ENCODE data around the gene ZFAND2B.
A peak's percentile ranks its signal among the peaks of the same experiment; 100 is the strongest.
"Not testable (repeated sequence)": the region's sequence is repeated elsewhere in the genome, so short reads cannot be mapped to it uniquely, and the experiment has no call there.

Gene ZFAND2B

DNA sequence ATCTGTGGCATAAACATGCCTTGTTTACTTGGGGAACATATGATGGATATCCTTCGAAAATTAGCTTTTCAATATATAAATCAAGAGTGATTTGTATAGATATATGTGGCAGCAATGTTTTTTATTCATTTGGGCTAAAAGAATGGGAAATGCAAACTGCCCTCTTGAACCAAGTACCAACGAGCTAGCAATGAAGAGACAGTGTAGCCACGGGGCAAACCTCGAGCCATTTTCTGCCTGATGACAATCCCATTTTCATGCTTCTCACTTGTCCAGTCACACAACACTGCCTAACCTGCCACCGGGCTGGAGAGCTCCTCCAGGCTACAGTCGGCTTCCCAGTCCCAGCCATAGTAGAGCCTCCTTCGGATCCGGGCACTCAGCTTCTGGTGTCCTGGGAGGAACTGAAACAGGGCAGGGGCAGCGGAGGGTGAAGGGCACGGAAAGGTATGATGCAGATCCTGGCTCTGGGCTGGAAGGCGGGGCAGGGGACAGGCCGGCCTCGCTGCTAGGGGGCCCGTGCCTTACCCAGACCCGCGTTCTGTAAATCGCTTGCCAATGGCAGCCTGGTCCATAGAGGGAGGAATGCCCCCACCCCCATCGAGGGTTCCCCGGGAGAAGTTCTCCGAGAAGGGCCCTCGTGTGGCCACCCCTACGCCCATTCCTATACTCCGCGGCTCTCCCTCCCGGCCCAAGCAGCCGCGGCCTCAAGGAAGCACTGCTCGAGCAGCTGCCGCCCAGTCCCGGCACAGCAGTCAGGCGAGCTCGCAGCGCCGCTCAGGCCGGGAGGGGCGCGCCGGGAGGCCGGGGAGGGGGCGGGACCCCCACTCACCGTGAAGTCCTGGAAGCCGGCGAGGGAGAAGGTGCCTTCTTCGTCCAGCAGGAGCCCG lies 30.4 kb upstream of the ZFAND2B start:
- DNase-seq (ENCODE audit: low spot score) = peak; percentile 78

DNA sequence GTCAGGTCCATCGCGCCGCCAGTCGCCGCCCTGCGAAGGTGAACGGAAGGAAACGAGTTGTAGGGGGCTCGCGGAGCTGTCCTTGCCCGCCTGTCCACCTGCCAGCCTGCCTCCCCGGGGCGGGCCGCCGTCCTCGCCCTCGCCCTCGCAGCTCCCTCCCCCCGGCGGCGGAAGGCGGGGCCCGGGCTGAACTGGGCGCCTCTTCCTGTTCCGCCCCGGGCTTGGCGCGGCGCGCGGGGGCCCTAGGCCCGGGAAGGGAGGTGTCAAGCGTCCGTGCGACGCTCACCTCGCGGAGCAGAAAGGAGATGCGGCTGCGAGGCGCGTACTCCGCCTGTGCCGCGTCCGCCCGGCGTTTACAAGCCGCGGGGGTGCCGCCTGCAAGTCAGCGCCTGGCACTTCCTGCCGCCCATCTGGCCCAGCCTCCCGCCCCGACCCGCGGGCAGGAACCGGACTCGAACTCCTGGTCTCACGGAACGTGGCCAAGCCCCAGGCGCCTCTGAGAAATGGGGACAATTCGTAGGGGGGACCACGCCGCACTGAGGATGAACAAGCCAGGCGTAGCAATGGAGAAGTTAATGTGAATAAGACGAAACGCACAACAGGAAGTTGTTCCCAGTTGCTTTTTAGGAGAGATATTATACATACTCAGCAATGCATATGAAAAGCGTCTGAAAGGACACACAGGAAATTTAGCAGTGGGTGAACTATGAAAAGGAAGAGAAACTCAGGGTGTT lies 29.6 kb upstream of the ZFAND2B start, which contains the start of gene CNPPD1:
TSS of gene CNPPD1 (minus strand) at position 108 of the 734 bp plus-strand sequence. CDS start at position 11, 97 bp downstream.
- peak; percentile 95 for DNase-seq (ENCODE audit: low spot score)

DNA sequence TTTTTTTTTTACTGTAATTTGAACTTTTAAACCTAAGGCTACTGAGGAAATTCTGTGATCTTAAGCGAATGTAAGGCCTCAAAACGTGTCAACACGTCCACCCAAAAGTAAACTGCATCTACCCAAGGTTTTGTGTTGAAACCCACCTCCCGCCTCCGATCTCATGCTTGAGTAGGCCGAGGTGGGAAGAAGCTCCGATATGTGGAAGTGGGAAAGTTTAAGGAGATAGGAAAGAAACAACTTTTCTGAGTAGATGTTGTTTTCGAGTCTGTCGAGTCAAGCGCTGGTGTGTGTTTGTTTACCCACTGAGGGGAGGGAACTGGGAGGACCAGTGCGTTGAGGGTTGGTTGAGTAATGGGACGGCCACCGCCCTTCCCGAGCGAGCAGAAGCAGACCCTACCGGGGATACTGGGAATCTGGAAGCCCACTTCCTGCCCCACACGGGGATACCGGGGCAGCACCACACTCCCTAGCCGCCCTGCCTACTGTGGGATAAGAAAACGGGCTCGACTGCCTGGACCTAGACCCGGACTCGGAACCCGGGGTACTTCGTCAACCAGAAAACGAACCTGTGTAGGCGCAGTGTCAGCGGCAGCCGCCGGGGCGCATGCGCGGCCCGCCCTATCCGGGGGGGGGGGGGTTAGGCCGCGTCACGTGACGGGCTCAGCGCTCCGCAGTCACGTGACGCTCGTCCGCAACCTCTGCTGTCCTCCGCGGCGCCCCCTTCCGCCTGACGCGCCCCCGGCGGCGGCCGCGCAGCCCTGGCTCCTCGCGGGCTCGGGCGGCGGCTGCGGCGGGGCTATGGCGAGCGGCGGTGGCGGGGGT lies 28.8 kb upstream of the ZFAND2B start, which contains the start of gene RETREG2:
TSS of gene RETREG2 (plus strand) at position 724 of the 825 bp plus-strand sequence. CDS start at position 802, 78 bp downstream.
- DNase-seq (ENCODE audit: low spot score) = peak; percentile 97

DNA sequence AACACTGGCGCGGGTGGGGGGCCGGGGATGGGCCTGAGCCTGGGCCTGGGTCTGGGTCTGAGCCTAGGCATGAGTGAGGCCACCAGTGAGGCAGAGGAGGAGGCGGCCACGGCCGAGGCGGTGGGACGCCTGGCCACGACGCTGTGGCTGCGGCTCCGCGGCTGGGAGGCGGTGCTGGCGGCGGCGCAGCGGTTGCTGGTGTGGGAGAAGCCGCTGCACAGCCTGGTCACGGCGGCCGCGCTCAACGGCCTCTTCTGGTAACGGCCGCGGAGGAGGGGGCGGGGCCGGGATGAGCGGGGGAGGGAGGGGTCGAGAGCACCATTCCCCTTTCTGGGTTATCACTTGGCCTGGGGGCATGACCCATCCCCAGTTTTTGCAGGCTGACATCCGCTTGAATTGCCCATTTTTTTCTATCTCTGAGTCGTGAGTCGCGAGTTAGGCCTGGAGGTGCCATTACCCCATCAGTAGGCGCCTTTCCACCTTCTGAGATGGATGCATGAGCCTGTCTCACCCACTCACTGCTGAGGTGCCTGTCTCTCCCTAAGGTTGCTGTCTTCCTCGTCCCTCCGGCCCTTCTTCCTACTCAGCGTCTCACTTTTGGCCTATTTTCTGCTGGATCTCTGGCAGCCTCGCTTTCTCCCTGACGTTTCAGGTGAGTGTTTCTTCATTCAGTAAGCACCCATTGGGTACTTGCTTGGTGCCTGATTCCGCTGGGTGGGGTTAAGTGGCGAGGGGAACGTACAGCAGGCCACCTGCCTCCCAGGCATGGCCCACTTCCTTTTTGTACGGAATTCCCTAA lies 28.0 kb upstream of the ZFAND2B start:
- DNase-seq (ENCODE audit: low spot score) = peak; percentile 75

DNA sequence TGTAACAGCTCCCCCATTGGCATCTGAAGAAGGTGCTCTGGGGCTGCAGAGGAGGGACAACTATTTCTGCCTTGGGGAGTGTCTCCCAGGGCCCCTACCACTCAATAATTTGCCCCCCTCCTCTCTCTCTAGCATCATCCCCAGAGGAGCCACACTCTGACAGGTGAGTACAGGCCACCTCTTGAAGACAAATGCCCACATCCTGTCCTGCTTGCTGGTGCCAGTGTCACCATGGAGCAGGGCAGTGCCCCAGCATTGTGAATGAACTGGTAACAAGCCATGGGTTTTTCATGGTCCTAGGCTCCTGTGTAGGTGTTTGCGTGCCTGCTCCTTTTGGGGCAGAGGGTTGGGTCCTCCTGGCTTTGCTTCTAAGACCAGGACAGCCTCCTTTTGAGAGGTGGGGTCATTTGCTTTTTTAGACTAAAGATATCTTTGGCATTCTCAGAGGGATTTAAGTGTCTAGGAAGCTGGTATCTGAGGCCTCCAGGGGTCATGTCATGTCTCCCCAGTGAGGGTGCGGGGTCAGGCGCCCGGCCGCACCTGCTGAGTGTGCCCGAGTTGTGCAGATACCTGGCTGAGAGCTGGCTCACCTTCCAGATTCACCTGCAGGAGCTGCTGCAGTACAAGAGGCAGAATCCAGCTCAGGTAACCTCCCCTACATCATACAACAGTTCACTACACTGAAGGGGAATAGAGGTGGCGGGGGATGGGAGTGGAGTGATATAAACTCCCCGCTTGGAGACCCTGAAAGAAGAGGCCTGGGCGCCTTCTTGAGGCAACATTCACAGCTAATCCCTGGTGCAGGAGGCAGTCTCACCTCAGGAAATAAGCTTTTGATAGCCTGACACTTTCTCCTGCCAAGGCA lies 26.7 kb upstream of the ZFAND2B start:
- no peak for DNase-seq (ENCODE audit: low spot score)

DNA sequence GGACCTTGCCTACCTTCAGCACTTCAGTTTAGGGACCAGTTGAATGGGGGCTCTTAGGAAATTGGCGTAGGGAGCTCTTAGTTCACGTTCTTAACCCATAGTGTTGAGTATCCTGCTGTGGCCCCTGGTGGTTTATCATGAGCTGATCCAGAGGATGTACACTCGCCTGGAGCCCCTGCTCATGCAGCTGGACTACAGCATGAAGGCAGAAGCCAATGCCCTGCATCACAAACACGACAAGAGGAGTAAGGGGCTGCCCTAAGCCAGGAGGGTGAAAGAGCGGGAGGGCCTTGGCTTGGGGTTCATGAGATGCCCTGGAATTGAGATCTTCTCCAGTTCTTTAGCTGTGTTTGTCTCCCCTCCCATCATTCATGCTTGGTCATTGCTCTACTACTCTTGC lies 25.6 kb upstream of the ZFAND2B start:
- peak; percentile 6 for DNase-seq (ENCODE audit: low spot score)

DNA sequence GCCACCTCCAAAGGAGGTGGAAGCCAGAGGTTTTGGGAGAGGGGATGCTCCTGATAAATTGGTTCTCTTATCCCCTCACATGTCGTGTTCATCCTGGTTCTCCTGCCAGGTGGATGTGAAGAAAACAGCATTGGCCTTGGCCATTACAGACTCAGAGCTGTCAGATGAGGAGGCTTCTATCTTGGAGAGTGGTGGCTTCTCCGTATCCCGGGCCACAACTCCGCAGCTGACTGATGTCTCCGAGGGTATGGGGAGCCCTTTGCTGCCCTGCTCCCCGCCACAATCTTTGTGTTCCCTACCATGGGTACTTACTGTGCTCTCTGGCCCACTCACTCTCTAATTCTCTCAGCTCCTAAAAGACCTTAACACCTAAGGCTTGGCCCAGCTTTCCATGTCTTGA lies 25.1 kb upstream of the ZFAND2B start:
- no peak for DNase-seq (ENCODE audit: low spot score)

DNA sequence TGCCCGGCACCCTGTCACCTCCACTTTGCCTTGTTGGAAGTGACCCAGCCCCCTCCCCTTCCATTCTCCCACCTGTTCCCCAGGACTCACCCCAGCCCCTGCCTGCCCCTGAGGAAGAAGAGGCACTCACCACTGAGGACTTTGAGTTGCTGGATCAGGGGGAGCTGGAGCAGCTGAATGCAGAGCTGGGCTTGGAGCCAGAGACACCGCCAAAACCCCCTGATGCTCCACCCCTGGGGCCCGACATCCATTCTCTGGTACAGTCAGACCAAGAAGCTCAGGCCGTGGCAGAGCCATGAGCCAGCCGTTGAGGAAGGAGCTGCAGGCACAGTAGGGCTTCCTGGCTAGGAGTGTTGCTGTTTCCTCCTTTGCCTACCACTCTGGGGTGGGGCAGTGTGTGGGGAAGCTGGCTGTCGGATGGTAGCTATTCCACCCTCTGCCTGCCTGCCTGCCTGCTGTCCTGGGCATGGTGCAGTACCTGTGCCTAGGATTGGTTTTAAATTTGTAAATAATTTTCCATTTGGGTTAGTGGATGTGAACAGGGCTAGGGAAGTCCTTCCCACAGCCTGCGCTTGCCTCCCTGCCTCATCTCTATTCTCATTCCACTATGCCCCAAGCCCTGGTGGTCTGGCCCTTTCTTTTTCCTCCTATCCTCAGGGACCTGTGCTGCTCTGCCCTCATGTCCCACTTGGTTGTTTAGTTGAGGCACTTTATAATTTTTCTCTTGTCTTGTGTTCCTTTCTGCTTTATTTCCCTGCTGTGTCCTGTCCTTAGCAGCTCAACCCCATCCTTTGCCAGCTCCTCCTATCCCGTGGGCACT lies 24.0 kb upstream of the ZFAND2B start:
- peak; percentile 4 for DNase-seq (ENCODE audit: low spot score)

DNA sequence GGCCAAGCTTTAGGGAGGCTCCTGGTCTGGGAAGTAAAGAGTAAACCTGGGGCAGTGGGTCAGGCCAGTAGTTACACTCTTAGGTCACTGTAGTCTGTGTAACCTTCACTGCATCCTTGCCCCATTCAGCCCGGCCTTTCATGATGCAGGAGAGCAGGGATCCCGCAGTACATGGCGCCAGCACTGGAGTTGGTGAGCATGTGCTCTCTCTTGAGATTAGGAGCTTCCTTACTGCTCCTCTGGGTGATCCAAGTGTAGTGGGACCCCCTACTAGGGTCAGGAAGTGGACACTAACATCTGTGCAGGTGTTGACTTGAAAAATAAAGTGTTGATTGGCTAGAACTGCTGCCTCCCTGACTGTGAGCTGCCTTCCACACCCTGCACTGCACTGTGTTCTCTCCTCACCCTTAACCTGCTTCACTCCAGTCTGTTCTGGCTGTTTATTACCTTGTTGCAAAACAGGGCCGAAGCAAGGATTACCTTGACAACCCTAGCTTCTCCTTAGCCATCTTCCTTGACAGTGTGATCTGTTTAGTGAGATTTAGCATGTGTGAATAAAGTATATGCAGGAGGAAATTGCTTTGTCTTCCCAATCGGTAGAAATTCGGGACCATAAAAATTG lies 23.3 kb upstream of the ZFAND2B start:
- peak; percentile 5 for DNase-seq (ENCODE audit: low spot score)

DNA sequence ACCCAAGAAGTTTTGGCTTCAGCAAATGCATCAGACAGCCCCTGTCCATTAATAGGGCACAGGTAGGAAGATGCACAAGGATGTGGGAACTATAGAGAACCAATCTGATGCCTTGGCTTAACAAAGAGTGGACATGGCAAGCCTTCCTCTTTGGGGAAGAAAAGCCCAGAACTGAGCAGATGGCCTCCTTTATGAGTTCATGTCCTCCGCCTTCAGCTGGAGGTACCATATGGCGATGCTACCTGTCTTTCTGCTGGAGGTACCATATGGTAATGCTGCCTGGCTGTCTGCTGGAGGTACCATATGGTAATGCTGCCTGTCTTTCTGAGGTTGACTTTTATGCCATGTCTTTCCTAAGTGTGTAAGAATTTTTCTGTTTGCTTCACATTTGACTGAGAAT lies 22.5 kb upstream of the ZFAND2B start:
- DNase-seq (ENCODE audit: low spot score) = peak; percentile 3

DNA sequence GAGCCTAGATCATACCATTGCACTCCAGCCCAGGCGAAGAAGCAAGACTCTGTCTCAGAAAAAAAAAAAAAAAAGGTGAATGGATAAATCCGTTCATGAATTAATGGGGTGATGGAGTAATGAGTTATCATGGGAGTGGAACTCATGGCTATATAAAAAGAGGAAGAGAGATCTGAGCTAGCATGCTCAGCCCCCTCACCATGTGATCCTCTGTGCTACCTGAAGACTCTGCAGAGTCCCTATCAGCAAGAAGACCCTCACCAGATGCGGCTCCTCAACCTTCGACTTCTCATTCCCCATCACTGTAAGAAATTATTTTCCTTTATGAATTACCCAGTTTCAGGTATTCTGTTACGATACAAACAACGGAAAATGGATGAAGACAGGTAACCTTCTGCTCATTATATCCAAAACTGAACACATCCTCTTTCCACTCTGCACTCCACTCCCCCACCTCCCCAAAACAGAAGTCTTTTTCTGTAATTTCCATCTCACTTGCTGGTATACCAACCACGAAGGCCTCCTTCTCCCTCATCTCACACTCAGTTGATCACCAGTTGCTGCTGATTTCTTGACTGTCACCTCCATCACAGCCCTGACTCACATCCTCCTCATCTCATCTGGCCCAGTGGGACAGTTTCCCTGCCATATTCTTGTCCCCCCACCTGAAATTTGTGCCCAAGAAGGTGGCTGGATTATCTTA lies 19.7 kb upstream of the ZFAND2B start:
- DNase-seq (ENCODE audit: low spot score) = peak; percentile 3

DNA sequence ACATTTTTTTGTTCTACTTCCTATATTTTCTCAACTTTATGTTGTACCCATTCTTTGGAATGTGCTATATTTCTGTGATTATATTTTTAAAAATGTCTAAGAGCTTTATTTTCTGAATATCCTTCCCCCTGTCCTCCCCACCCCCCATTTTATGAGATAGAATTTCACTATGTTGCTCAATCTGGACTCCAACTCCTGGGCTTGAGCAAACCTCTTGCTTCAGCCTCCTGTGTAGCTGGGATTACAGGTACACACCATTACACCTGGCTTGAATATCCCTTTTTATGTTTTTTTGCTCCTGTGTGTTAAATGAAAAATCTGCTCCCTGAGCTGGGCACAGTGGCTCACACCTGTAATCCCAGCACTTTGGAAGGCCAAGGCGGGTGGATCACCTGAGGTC lies 9.2 kb upstream of the ZFAND2B start:
- no peak for DNase-seq (ENCODE audit: low spot score)

DNA sequence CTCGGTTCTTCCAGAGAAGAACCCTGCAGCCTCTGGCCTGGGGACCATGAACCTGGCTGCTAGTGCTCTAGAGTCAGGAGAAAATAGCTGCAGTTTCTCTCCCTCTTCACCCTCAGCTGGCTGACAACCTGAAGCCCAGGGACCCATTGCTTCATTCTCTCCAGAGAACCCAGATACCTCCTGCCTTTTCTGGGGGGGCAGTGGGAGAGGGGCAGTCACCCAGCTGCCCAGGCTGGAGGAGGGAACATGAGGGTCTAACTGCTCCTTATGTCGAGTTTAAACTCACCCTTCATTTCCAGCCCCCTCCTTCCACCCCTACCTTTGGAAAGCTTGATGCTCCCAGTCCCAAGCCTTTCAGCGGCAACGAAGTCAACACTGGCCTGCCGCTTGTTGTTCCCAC lies 7.6 kb upstream of the ZFAND2B start:
- peak; percentile 2 for DNase-seq (ENCODE audit: low spot score)

DNA sequence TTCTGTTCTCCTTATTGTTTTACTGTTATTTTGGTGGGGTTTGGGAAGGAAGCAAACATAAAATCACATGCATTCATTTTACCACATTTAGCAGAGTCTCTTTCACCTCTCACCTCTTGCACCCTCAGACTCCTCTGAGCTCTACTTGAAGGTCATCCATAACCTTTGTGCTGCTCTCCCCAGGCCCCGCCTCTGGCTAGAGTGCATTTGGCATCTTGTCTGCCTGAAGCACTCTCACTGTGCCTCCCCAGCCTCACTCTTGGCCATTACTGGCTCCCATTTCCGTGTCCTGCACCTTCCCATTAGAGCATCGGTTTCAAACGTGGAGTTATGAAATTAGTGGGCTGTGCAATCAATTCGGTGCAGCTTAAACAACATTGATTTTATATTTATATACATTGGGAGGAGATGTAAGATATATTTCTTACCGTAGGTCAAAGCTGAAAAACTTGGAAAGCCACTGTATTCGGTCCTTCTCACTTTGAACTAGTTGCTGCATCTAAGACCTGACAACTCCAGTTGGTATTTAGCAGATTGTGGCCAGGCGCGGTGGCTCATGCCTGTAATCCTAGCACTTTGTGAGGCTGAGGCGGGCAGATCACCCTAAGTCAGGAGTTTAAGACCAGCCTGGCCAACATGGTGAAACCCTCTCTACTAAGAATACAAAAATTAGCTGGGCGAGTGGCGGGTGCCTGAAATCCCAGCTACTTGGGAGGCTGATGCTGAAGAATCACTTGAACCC lies 6.9 kb upstream of the ZFAND2B start:
- DNase-seq (ENCODE audit: low spot score) = peak; percentile 3

DNA sequence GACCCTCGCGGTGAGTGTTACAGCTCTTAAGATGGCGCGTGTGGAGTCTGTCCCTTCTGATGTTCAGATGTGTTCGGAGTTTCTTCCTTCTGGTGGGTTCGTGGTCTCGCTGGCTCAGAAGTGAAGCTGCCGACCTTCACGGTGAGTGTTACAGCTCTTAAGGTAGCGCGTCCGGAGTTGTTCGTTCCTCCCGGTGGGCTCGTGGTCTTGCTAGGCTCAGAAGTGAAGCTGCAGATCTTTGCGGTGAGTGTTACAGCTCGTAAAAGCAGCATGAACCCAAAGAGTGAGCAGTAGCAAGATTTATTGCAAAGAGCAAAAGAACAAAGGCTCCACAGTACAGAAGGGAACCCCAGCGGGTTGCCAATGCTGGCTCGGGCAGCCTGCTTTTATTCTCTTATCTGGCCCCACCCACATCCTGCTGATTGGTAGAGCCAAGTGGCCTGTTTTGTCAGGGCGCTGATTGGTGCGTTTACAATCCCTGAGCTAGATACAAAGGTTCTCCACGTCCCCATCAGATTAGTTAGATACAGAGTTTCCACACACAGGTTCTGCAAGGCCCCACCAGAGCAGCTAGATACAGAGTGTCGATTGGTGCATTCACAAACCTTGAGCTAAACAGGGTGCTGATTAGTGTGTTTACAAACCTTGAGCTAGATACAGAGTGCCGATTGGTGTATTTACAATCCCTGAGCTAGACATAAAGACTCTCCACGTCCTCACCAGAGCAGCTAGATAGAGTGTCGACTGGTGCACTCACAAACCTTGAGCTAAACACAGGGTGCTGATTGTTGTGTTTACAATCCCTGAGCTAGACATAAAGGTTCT lies 5.9 kb upstream of the ZFAND2B start:
- peak; percentile 2 for DNase-seq (ENCODE audit: low spot score)

DNA sequence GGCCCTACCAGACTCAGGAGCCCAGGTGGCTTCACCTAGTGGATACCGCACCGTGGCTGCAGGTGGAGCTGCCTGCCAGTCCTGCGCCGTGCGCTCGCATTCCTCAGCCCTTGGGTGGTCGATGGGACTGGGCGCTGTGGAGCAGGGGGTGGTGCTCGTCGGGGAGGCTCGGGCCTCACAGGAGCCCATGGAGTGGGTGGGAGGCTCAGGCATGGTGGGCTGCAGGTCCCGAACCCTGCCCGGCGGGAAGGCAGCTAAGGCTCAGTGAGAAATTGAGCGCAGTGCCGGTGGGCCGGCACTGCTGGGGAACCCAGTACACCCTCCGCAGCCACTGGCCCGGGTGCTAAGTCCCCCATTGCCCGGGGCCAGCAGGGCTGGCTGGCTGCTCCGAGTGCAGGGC lies 5.3 kb upstream of the ZFAND2B start:
- not testable (repeated sequence) for DNase-seq (ENCODE audit: low spot score)

All from hematopoietic multipotent progenitor cell treated with erythropoietin and hydrocortisone succinate and interleukin-3 and kit ligand, for 17 days (in vitro differentiated cells).